Smooth muscle cell (in vitro differentiated cells): Measurements from ENCODE around the gene GLI2. TPM values are rescaled to one million over a fixed set of nuclear protein-coding genes. Genes with fewer than 3 reads are reported as not detected.

Experiments used
- DNase-seq: peaks from one replicate; lab custom pipeline; 2025; ENCODE audit not compliant: unreplicated experiment; lab: John Stamatoyannopoulos, UW
- H2AFZ ChIP-seq: fragments of 200-600 bp; sonication (generic); 2 replicates; pipeline ENCODE4 v1.6.0; 2016; ENCODE audit warnings: antibody characterized with exemption, low read depth, mild to moderate bottlenecking
- H3F3A ChIP-seq: fragments of 200-600 bp; sonication (generic); 2 replicates; pipeline ENCODE4 v1.6.0; 2017; ENCODE audit warnings: antibody characterized with exemption, low read depth
- H3K27ac ChIP-seq: fragments of 200-600 bp; sonication (generic); 2 replicates; pipeline ENCODE4 v1.5.1; 2016; ENCODE audit warnings: low read depth, mild to moderate bottlenecking
- H3K27me3 ChIP-seq: fragments of 200-600 bp; sonication (generic); 2 replicates; pipeline ENCODE4 v1.6.1; 2016; ENCODE audit warnings: low read depth, mild to moderate bottlenecking
- H3K36me3 ChIP-seq: fragments of 200-600 bp; sonication (generic); 2 replicates; pipeline ENCODE4 v1.5.1; 2016; ENCODE audit warnings: low read depth
- H3K4me1 ChIP-seq: fragments of 200-600 bp; sonication (generic); 2 replicates; pipeline ENCODE4 v1.5.1; 2016; ENCODE audit warnings: low read depth
- H3K4me2 ChIP-seq: fragments of 200-600 bp; sonication (generic); 2 replicates; pipeline ENCODE4 v1.6.0; 2016; ENCODE audit warnings: mild to moderate bottlenecking
- H3K4me3 ChIP-seq: fragments of 200-600 bp; sonication (generic); 2 replicates; pipeline ENCODE4 v1.5.1; 2016; ENCODE audit warnings: mild to moderate bottlenecking
- H3K79me2 ChIP-seq: fragments of 200-600 bp; sonication (generic); 2 replicates; pipeline ENCODE4 v1.6.0; 2016; ENCODE audit warnings: low read depth, mild to moderate bottlenecking
- H3K9ac ChIP-seq: fragments of 200-600 bp; sonication (generic); 2 replicates; pipeline ENCODE4 v1.6.0; 2016; ENCODE audit warnings: low read depth
- H3K9me3 ChIP-seq: fragments of 200-600 bp; sonication (generic); replicated peaks from 2 replicates; pipeline ENCODE4 v1.5.1; 2016; ENCODE audit warnings: low read depth
- H4K20me1 ChIP-seq: fragments of 200-600 bp; sonication (generic); 2 replicates; pipeline ENCODE4 v1.6.0; 2016; ENCODE audit warnings: low read depth
- WGBS: methylation state at CpG from one replicate; pipeline ENCODE4 v1.1.7; 2016; ENCODE audit warnings: low lambda C conversion rate; 5-methylcytosine and 5-hydroxymethylcytosine counted together
- polyA plus RNA-seq: library from polyadenylated mRNA; unstranded; fragments of >200 nt; fragmentation: Nextera tagmentation; extraction: Ambion mirVana; gene quantifications from 2 replicates; pipeline ENCODE4 v1.2.1, GENCODE V29; 2016
- total RNA-seq: library from RNA; depleted of rRNA; stranded (reverse); fragments of >200 nt; gene quantifications from 2 replicates; pipeline ENCODE4 v1.2.3, GENCODE V29; 2014
- TF ChIP-seq, protein P1 (sequence below): fragments of 200-600 bp; sonication (generic); IDR thresholded peaks from 2 replicates; pipeline ENCODE4 v1.5.1; 2017; ENCODE audit warnings: borderline replicate concordance, mild to moderate bottlenecking, antibody characterized with exemption; ENCODE audit not compliant: insufficient read depth, poor library complexity, severe bottlenecking

GLI2 gene
- total and polyA plus RNA-seq, 2 experiments from 2014 or later, result 9.4 to 10.6 TPM

DNA sequence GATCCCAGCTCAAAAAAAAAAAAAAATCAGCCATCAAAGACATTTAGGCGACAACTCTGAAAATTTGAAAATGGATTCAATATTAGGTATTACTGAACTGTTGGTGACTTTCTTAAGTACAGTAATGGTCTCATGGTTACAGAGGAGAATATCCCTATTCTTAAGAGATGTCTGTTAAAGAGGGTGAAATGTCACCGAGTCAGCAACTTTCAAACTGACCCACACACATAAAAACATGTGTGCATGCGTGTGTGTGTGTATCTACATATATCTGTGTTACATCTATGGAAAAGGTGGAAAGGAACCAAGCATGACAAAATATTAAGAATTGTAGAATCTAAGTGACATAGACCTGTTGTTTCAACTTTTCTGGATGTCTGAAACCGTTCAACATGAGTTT, 41.6 kb upstream of the GLI2 start:
- no peaks in the 10 kb centered on the region for H3K79me2 ChIP-seq
- WGBS, result 97% methylated on average over 4 of the region's 4 CpGs
- DNase-seq, result no peak

DNA sequence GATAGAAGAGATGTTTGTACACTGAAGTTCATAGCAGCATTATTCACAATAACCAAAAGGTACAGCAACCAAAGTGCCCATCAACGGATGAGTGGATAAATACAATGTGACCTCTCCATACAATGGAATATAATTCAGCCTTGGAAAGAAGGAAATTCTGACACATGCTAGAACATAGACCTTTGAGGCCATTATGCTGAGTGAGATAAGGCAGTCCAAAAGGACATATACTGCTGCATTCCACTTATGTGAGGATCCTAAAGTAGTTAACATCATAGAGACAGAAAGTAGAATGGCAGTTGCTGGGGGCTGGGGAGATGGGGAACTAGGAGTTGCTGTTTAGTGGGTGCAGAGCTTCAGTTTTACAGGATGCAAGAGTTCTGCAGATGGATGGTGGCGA, 38.2 kb upstream of the GLI2 start:
- no peak overlapping the region for H3K4me3 ChIP-seq
- no peaks in the 10 kb centered on the region for H3K79me2 ChIP-seq
- no peak for DNase-seq
- no peaks in the 10 kb centered on the region for H3K36me3 ChIP-seq
- H3K4me2 ChIP-seq, result no peak overlapping the region
- no peaks in the 10 kb centered on the region for H3K9me3 ChIP-seq
- H3K9ac ChIP-seq, result no peak overlapping the region
- no peaks in the 10 kb centered on the region for H3K27me3 ChIP-seq
- H2AFZ ChIP-seq, result no peak overlapping the region
- no peaks in the 10 kb centered on the region for H4K20me1 ChIP-seq
- 99% methylated on average over 2 of the region's 2 CpGs for WGBS
- no peak overlapping the region for H3K27ac ChIP-seq
- no peaks in the 10 kb centered on the region for H3F3A ChIP-seq
- TF ChIP-seq, protein P1, sequence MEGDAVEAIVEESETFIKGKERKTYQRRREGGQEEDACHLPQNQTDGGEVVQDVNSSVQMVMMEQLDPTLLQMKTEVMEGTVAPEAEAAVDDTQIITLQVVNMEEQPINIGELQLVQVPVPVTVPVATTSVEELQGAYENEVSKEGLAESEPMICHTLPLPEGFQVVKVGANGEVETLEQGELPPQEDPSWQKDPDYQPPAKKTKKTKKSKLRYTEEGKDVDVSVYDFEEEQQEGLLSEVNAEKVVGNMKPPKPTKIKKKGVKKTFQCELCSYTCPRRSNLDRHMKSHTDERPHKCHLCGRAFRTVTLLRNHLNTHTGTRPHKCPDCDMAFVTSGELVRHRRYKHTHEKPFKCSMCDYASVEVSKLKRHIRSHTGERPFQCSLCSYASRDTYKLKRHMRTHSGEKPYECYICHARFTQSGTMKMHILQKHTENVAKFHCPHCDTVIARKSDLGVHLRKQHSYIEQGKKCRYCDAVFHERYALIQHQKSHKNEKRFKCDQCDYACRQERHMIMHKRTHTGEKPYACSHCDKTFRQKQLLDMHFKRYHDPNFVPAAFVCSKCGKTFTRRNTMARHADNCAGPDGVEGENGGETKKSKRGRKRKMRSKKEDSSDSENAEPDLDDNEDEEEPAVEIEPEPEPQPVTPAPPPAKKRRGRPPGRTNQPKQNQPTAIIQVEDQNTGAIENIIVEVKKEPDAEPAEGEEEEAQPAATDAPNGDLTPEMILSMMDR, result no peak
- no peaks in the 10 kb centered on the region for H3K4me1 ChIP-seq

More for the DNA sequence above, 41.6 kb upstream of the GLI2 start:
- TF ChIP-seq, protein P1, result no peak
- Histone ChIP-seq H3K9ac (no peak overlapping the region), H3K27ac (no peak overlapping the region), H3K36me3 (no peaks in the 10 kb centered on the region), H4K20me1 (no peaks in the 10 kb centered on the region), H3K4me2 (no peak overlapping the region), H3K27me3 (no peaks in the 10 kb centered on the region), H3K4me1 (no peaks in the 10 kb centered on the region), H2AFZ (no peak overlapping the region), H3K9me3 (no peaks in the 10 kb centered on the region), H3K4me3 (no peak overlapping the region), H3F3A (no peaks in the 10 kb centered on the region)

- H3K4me2 ChIP-seq, result no peak overlapping the region
- 55% methylated on average over 3 of the region's 3 CpGs for WGBS
- H4K20me1 ChIP-seq, result no peaks in the 10 kb centered on the region
- no peaks in the 10 kb centered on the region for H3K79me2 ChIP-seq
- no peak overlapping the region for H3K27ac ChIP-seq
- H3K9ac ChIP-seq, result no peak overlapping the region
- H3K4me3 ChIP-seq, result no peak overlapping the region
- no peak overlapping the region for H2AFZ ChIP-seq
- H3F3A ChIP-seq, result peaks cover 6% of the 10 kb centered on the region
- H3K4me1 ChIP-seq, result no peaks in the 10 kb centered on the region
- TF ChIP-seq, protein P1, result no peak
- DNase-seq, result no peak
- no peaks in the 10 kb centered on the region for H3K27me3 ChIP-seq
- no peaks in the 10 kb centered on the region for H3K9me3 ChIP-seq
- H3K36me3 ChIP-seq, result no peaks in the 10 kb centered on the region
Observed at GRCh38 chr2:120699292-120699691, 36.4 kb upstream of the GLI2 start.

GRCh38 chr2:120700659-120701058, 35.0 kb upstream of the GLI2 start:
- Histone ChIP-seq H3K9me3 (no peaks in the 10 kb centered on the region), H3K27me3 (no peaks in the 10 kb centered on the region), H3K4me3 (no peak overlapping the region), H3K36me3 (no peaks in the 10 kb centered on the region), H3K79me2 (no peaks in the 10 kb centered on the region), H3F3A (peaks cover 6% of the 10 kb centered on the region), H3K9ac (no peak overlapping the region), H3K4me2 (no peak overlapping the region), H3K27ac (no peak overlapping the region), H2AFZ (no peak overlapping the region), H4K20me1 (no peaks in the 10 kb centered on the region), H3K4me1 (no peaks in the 10 kb centered on the region)
- TF ChIP-seq, protein P1, result no peak
- WGBS, result 84% methylated on average over 4 of the region's 4 CpGs
- DNase-seq, result no peak
